SIG-M5 (cell line): ENCODE results near the gene ARHGAP15.

Source experiments
- DNase-seq: peaks from one replicate; lab custom pipeline; 2025; lab: John Stamatoyannopoulos, UW

The ARHGAP15 gene

DNA sequence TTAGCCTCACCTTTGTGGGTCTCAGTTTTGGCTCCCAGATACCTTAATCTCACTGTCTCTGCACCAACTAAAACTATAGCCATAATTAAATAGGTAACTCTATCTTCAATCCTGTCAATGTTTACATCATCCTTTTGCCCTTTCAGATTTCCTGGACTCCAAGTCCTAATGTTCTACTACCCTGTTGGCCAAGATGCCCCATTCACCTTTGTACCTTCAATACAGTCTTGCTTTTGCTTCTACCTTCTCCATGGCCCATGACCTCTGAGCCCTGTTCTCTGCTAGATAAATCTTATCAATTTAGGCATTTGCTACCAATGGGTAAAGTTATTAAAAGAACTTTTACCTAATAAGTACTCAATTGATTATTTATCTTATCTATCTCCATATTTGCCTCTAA lies 635.5 kb downstream of the ARHGAP15 start:
- DNase-seq = no peak

GRCh38 chr2:143768991-143769390 lies 639.8 kb downstream of the ARHGAP15 start:
- no peak for DNase-seq

DNA sequence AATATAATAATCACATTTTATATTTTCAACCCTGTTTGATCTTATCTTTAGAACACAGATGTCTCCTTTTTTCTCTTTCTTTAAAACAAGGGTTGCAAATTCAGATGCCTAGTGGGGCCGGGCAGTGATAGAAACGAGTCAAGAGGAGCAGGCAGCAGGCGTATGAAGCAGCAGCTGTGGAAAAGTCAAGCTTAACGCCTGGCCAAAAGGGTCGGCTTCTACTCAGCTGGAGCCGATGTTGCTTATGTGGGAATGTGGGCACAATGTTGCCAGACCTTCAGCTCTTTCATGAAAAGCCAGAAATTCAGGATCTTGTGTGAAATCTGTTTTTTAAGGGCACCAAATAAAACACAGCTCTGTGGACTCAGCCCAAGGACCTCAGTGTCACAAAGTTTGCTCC lies 642.7 kb downstream of the ARHGAP15 start:
- no peak for DNase-seq

GRCh38 chr2:143776526-143777297 lies 647.5 kb downstream of the ARHGAP15 start:
- DNase-seq = no peak

DNA sequence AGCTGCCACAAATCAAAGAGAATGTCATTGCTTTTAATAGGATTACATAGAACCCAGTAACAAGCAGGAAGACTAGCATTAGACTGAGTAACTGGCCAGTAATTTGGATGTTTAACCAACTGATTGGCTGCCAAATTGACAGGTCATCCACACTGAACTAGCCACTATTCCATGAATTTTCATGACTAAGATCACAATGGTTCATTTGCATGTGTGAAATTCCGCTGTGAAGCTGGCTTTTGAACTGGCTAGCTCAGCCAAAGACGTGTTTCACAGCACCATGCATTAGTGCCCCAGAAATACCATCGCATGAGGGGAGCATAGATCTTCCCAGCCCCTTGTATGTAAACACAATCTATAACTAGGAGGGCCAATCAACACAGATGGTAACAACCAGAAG lies 649.8 kb downstream of the ARHGAP15 start:
- DNase-seq = no peak

GRCh38 chr2:143786026-143786765 lies 657.0 kb downstream of the ARHGAP15 start:
- DNase-seq = no peak

- no peak for DNase-seq
Observed at GRCh38 chr2:143787674-143788073, 658.5 kb downstream of the ARHGAP15 start.

DNA sequence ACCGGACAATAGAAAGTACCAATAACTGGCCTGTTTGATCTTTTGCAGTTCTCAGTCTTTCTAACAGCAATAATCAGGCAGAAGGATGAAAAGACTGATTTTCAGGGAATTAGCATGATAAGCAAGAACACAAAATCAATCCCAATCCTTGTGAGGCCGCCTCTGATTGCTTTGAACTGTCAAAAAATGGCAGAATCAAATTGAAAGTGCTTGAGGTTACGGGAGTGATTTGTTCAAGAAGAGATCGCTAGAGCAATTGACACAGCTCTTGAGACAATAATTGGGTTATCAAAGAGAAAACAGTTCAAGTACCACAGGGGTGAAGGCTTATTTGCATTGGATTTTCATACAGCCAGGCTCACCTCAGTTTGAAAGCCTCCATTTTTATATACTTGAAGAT lies 663.4 kb downstream of the ARHGAP15 start:
- no peak for DNase-seq

DNA sequence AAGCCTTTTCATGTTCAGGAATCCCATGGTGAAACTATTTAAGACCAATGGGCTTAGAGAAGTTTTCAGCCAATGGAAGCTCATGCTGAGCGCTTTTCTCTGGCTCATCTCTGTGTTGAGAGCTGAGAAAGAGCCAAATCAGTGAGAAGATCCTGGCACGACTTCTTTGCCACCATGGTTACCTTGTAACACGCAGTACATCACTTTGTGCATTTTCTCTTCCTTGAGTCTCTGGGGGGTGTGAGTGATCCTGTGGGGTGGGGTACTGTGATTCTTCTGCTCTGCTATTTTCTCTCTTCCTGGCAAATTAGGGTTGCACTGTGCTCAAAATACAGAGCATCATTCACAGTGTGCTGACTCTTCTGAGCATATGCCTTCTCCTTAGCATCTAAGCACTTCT lies 664.2 kb downstream of the ARHGAP15 start:
- no peak for DNase-seq

DNA sequence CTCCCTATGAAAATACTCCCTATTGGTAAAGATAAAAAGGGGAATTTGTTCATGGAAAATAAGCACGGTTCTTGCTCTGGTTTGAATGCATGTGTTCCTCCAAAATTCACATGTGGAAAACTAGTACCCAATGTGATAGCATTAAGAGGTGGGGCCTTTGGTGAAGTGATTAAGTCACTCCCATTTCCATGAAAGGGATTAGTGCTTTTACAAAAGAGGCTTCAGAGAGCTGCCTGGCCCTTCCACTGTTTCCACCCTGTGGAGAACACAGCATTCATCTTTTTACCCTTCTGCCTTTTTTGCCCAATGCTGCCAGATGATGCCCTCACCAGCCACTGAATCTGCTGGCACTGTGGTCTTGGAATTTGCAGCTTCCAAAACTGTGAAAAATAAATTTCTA lies 666.8 kb downstream of the ARHGAP15 start:
- DNase-seq = no peak

DNA sequence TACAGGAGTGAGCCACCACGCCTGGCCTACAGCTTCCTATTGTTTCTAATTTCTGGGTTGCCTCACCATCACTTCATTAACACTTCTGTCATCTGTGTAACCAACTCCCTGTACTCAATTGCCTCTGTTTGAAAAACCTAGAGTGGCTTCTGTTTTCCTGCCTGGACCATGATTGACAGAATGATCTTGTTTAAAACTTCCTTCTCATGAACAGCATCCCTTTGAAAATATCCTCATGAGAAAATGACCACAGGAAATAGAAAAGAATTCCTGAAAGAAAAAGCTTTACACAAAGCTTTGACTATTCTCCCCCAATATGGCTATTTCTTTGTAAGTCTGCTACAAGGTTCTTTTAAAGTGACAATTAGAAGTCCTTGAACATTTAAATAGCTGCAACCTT lies 672.3 kb downstream of the ARHGAP15 start:
- no peak for DNase-seq

- DNase-seq = no peak
Observed at GRCh38 chr2:143802242-143802641, 673.0 kb downstream of the ARHGAP15 start.

DNA sequence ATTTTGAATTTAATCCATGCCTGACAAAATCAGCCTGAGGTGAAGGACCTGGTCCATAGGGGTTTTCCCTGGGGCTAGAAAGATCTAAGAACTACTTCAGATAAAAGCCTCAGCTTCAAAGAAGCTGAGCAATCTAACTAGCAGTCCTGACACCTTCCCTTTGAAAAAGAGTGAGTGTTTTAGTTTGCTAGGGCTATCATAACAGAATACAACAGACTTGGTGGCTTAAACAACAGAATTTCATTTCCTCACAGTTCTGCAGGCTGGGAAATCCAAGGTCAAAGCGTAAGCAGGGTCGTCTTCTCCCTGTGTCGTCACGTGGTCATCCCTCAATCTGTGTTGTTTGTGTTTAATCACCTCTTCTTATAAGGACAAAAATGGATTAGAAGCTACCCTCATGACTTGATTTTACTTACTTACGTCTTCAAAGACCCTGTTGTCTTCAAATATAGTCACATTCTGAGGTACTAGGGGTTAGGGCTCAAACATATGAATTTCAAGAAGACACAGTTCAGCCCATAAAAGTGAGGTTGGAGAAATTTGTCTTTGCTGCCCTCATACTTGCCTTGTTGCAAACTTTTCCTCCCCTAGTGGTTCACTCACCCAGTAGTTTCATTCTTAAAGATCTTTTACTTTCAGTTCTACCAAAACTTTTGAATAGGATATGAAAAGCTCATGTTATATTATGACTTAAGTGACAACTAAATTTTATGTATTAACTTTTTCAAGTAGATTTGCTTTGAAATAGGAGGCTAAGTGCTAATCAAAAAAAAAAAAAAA lies 673.8 kb downstream of the ARHGAP15 start:
- DNase-seq = no peak

DNA sequence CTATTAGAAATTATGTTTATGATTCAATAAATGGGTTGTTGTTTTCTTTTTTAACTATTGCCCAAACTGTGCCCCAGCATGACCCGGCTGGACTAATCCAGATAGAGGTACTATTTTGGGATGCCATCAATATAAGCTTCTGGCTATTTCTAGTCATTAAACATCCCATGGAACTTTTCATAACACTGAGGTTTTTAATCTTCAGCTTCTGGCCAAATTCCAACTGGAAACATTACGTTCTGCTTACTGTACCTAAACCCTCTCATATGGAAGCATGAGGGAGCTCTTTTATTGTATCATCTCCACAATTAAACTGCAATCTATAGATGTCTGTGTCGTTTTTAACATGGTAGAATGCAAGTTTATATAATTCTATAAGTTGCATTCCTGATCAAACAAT lies 674.7 kb downstream of the ARHGAP15 start:
- no peak for DNase-seq

GRCh38 chr2:143805666-143806065 lies 676.4 kb downstream of the ARHGAP15 start:
- no peak for DNase-seq

GRCh38 chr2:143807192-143807591 lies 678.0 kb downstream of the ARHGAP15 start:
- DNase-seq = no peak

DNA sequence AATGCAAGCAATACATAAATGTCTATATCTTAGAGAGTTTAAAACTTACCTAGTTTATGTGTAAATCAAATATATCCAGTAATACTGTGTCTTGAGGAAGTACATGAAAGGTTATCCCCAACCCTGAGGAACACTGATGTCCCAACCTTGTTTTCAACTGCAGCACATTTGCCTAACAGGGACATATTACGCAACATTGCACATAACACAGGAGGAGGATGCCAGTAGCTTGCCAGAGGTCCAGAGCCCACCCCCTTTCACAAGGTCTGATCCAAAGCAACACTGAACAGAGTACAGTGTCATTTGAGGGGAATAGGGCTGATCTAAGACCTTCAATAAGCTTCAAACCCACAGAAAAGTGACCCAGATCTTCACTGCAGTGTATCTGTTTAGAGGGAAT lies 678.5 kb downstream of the ARHGAP15 start:
- DNase-seq = no peak

GRCh38 chr2:143808166-143808565 lies 678.9 kb downstream of the ARHGAP15 start:
- DNase-seq = no peak

- no peak for DNase-seq
Observed at GRCh38 chr2:143815082-143815481, 685.9 kb downstream of the ARHGAP15 start.

GRCh38 chr2:143816916-143817315 lies 687.7 kb downstream of the ARHGAP15 start:
- DNase-seq = no peak
